Measurements from ENCODE around the gene TEX26.

The TEX26 gene

GRCh38 chr13:30920162-30920909 lies 12.1 kb upstream of the TEX26 start:
- no peak for DNase-seq

GRCh38 chr13:30923418-30923817 lies 9.0 kb upstream of the TEX26 start:
- no peak for DNase-seq

GRCh38 chr13:30924721-30925120 lies 7.7 kb upstream of the TEX26 start:
- DNase-seq = no peak

GRCh38 chr13:30925429-30925828 lies 7.0 kb upstream of the TEX26 start:
- no peak for DNase-seq

GRCh38 chr13:30926781-30927180 lies 5.7 kb upstream of the TEX26 start:
- no peak for DNase-seq

- peak; percentile 41 for DNase-seq
Observed at GRCh38 chr13:30927188-30927587, 5.3 kb upstream of the TEX26 start.

GRCh38 chr13:30927595-30927994 lies 4.9 kb upstream of the TEX26 start:
- DNase-seq = no peak

GRCh38 chr13:30928978-30929377 lies 3.5 kb upstream of the TEX26 start:
- no peak for DNase-seq

GRCh38 chr13:30933354-30933670 lies 856 bp downstream of the TEX26 start:
- no peak for DNase-seq

GRCh38 chr13:30934381-30934780 lies 1.9 kb downstream of the TEX26 start:
- DNase-seq = no peak

GRCh38 chr13:30934803-30935202 lies 2.3 kb downstream of the TEX26 start:
- DNase-seq = no peak

GRCh38 chr13:30936971-30937370 lies 4.5 kb downstream of the TEX26 start:
- no peak for DNase-seq

GRCh38 chr13:30943881-30944280 lies 11.4 kb downstream of the TEX26 start:
- no peak for DNase-seq

GRCh38 chr13:30957258-30957943 lies 24.9 kb downstream of the TEX26 start:
- no peak for DNase-seq

GRCh38 chr13:30959678-30960077 lies 27.2 kb downstream of the TEX26 start:
- no peak for DNase-seq

GRCh38 chr13:30963791-30964190 lies 31.3 kb downstream of the TEX26 start:
- DNase-seq = no peak

- no peak for DNase-seq
Observed at GRCh38 chr13:30965380-30965779, 32.9 kb downstream of the TEX26 start.

GRCh38 chr13:30966101-30966500 lies 33.6 kb downstream of the TEX26 start:
- no peak for DNase-seq

GRCh38 chr13:30968846-30969245 lies 36.4 kb downstream of the TEX26 start:
- no peak for DNase-seq

- DNase-seq = no peak
Observed at GRCh38 chr13:30971575-30971974, 39.1 kb downstream of the TEX26 start.

GRCh38 chr13:30972888-30973377 lies 40.5 kb downstream of the TEX26 start:
- DNase-seq = no peak

GRCh38 chr13:30974350-30974749 lies 41.9 kb downstream of the TEX26 start:
- DNase-seq = no peak

GRCh38 chr13:30976025-30976424 lies 43.6 kb downstream of the TEX26 start:
- DNase-seq = no peak

Data from EL (cell line).